NCI-H128 (cell line): ENCODE data around the gene ABCE1.

Source experiments
- DNase-seq: peaks from one replicate; lab custom pipeline; 2025; ENCODE audit not compliant: unreplicated experiment; lab: John Stamatoyannopoulos, UW

Gene ABCE1

DNA sequence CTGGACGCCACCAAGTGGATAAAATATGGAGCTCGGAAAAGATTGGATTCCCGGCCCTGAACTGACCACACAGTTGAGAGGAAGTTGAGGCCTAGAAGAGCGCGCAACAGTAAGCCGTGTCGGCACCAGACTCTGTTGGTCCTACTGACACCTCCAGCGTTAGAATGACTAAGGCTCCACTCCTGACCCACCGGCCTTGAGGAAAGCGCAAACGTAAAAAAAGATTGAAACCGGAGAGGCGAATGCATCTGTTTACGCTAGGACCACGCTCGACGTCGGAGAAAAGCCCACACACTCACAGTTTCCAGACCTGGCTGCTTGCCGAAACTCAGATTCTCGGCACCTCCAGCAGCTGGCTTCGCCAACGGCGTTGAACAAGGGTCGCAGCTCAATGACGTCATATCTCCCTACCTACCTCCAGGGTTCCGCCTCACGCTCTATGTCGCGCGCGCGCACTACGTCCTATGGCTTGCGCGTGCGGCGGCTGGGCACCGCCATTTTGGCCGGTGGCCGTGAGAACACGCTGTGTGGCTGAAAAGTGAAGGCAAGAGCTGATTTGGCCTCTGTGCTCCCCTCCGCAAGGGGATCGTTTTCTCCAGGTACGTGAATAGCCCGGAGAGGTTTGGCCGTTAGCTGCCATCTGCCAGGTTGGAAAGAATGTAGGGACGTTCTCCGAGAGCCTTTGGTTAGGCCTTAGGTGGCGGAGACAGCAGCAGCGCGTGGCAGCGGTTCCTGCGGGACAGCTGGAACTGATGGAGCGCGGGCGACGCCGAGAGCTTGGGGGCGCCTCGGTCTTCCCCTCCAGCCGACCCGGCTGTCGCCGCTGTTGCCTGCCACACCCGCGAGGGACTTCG lies at the start of gene ABCE1, which contains the start of gene ANAPC10:
ABCE1 (plus strand) TSS at position 491 of the 854 bp plus-strand sequence. CDS start 6,102 bp downstream, outside the sequence.
ANAPC10 (minus strand) TSS at position 376 of the 854 bp plus-strand sequence. CDS start 2,097 bp downstream, outside the sequence.
- peak; percentile 83 for DNase-seq

DNA sequence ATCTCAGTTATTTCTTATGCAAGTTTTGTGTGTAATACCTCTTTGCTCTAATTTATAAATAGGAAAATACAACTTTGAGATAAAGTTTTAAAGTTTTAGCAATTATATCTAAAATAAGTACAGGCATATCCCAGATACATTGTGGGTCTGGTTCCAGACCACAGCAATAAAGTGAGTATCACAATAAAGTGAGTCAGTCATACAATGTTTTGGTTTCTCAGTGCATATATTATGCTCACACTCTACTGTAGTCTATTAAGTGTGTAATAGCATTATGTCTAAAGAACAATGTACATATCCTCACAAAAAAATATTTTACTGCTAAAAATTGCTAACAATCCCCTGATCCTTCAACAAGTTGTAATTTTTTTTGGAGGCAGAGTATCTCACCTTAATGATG lies 49.3 kb upstream of the ABCE1 start:
- no peak for DNase-seq

DNA sequence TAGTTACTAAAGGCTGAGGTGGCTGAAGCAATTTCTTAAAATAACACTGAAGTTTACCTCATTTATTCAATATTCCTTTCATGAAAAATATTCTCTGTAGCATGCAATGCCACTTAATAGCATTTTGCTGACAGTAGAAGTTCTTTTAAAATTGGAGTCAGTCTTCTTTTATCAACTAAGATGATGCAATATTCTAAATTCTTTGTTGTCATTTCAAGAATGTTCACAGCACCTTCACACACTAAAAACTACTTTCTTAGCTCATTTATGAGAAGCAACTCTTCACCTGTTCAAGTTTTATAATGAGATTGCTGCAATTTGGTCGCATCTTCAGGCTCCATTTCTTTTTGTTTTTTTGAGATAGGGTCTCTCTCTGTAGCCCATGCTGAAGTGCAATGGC lies 48.9 kb upstream of the ABCE1 start:
- DNase-seq = no peak

- no peak for DNase-seq
Observed at GRCh38 chr4:145055533-145056257, 42.4 kb upstream of the ABCE1 start.

DNA sequence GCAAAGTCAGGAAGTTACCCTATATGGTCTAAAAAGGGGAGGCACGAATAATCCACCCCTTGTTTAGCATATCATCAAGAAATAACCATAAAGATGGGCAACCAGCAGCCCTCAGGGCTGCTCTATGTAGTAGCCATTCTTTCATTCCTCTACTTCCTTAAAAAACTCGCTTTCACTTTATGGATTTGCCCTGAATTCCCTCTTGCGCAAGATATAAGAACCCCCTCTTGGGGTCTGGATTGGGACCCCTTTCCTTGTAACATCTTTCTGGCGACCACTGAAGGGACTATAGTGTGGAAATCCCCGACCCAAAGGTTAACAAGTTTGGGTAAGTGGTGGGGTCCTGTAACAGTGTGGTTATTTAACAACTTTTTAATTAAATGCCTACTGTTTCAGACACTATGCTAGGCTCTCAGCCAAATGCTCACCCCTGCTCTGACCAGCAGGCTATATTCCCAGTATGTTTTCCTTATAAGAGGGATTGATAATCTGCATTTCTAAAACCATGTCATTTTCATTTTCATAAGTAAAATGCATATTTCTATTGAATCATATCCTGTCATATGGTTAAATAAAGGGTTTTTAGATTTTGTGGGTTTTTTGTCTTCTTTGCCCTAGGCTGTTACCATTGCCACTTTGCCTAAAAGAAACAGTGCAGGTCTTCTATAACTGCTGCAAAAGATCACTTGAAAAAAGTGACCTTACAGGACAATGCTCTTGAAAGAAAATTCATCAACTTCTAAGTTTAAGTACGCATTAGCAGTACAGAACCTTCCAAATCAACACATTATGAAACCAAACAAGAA lies 41.6 kb upstream of the ABCE1 start:
- no peak for DNase-seq

- no peak for DNase-seq
Observed at GRCh38 chr4:145058256-145058655, 39.9 kb upstream of the ABCE1 start.

DNA sequence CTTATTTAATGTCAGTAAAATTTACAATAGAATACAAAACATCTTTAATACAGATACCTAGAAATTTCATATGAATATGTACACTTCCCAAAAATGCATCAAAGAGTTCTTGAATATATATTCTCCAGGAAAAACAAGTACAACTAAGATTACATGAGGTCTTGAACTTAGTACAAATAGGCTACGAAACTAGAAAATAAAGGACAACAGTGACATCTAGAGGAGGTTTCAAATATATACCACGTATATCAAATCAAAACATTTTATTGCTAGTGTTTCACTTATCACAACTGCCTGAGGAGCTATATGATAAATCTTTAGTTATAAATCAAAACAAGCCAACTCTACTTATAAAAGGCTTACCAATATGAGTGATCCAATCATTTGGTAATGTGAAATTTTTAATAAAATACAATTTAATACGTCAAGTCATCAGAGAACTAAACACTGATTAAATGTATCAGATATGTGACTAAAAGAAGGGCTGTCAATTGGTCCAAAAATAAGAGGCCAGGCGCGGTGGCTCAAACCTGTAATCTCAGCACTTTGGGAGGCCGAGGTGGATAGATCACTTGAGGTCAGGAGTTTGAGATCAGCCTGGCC lies 36.7 kb upstream of the ABCE1 start:
- no peak for DNase-seq

- DNase-seq = peak; percentile 0
Observed at GRCh38 chr4:145066063-145066501, 32.0 kb upstream of the ABCE1 start.

- no peak for DNase-seq
Observed at GRCh38 chr4:145069361-145069760, 28.8 kb upstream of the ABCE1 start.

GRCh38 chr4:145071560-145071959 lies 26.6 kb upstream of the ABCE1 start:
- no peak for DNase-seq

DNA sequence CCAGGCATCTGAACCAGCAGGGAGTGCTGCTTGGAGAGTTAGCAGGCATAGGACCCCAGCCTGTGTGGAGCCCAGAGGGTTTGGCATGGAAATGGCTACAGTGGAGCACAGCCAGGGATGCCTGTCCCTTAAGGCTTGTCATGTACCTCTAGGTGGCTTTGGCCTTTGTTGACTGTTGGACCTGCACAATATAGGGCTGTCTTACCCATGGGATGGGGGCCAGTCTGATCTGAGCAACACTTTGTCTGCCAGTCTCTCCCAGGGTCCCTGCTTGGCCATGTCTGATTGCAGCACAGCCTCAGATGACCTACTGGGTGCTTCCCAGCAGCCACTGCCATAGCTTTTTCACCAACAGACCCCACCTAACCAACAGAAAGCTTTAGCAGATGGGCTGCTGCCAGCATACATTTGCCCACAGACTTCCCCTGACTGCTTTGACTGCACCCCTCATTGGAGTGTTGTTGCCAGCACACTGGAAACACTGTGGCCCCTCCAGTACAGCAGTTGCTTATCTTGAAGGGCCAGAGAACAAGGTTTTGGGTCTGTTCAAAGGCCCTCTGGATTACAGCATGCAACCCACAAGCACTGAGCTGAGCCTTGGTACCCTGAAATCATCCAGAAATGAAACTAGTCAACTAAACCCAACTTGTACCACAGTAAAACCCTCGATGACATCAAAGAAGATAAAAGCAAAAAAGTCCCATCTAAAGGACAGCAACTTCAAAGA lies 22.2 kb upstream of the ABCE1 start:
- no peak for DNase-seq

DNA sequence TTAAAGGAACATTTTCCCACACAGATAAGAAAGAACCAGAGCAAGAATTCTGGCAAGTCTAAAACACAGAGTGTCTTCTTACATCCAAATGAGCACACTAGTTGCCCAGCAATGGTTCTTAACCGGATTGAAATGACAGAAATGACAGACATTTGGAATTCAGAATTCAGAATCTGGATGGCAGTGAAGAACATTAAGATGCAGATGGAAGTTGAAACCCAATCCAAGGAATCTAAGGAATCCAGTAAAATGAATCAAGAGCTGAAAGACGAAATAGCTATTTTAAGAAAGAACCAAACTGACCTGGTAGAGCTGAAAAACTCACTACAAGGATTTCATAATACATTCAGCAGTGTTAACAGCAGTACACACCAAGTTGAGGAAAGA lies 21.6 kb upstream of the ABCE1 start:
- no peak for DNase-seq

DNA sequence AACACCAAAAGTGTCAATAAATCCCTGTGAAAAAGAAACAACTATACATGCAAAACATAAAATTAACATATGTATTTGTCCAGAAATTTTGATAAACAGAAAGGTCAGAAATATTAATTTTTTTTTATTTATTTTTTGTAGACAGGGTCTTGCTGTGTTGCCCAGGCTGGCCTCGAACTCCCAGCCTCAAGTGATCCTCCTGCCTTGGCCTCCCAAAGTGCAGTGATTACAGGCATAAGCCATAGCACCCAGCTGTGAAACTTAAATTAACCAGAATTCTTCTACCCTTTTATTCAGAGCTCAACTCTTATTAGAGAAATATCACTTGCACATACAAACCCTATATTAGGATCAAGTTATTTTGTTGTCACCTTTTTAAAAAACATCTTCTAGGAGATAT lies 16.4 kb upstream of the ABCE1 start:
- no peak for DNase-seq

DNA sequence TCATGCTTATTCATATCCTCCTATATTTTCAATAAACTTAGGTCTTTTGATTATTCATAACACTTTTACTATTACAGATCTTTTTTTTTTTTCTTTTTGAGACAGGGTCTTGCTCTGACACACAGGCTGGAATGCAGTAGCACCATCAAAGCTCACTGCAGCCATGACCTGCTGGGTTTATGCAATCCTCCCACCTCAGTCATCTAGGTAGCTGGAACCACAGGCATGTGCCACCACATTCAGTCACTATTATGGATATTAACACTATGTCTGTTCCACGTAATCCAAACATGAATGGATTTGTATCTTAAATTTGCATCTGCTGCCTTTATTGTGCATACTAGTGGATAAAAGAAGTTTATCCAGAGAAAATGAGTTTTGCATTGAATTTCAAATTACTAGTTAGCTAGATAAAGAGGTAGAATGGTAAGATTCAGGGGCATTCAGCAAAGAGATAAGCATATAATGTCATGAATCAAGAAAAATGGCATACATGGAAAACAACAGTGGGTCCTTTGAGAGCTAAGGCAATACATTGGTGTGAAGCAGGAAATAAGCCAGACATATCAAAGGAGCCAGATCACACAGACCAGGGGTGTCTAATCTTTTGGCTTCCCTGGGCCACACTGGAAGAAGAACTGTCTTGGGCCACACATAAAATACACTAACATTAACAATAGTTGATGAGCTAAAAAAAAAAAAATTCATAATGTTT lies 14.1 kb upstream of the ABCE1 start:
- no peak for DNase-seq

GRCh38 chr4:145090380-145090779 lies 7.7 kb upstream of the ABCE1 start:
- no peak for DNase-seq

DNA sequence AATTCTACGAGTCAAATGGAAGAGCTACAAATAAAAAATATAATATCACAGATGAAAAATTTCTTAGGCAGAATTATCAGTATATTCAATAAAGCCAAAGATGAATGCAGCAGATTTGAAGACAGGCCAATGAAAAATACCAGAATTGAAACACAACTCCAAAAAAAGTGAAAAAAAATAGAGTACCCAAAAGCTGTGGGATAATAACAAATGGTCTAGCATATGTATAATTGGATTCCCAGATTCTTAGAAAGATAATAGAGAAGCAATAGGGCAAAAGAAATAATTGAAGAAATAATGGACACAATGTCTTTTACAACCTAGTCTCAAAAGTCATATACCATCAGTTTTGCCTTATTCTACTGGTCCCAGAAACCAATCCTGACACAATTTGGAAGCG lies 4.5 kb upstream of the ABCE1 start:
- DNase-seq = no peak

GRCh38 chr4:145097331-145097820 lies 735 bp upstream of the ABCE1 start:
- no peak for DNase-seq

DNA sequence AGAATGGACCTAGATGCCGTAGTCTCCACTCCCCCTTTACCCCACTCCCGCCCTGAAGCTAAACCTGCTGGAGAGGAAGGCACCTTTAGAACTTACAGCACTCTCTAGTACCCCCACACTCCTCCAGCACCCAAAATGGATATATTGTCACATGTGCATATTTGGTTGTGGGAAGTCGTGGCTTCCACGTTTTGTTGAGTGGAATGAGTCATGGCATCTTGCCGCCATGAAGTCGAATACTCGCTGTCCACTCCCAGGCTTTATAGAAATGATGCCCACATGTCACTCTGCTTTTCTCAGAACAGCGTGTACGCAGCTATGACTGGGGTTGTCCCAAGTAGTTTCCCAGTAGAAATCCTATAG lies 545 bp downstream of the ABCE1 start:
- no peak for DNase-seq

- DNase-seq = no peak
Observed at GRCh38 chr4:145099653-145100052, 1.5 kb downstream of the ABCE1 start.

GRCh38 chr4:145101091-145101490 lies 3.0 kb downstream of the ABCE1 start:
- no peak for DNase-seq
